HCT116 (cell line): ENCODE data around the gene LAPTM4A. TPM values are rescaled to one million over a fixed set of nuclear protein-coding genes. Genes with fewer than 3 reads are reported as not detected.

Source experiments
- ATAC-seq: fragments of 200-7000 bp; cut with Tn5 transposase; 2 replicates; pipeline ENCODE4 v1.9.1; 2020; ENCODE audit warnings: mild to moderate bottlenecking, moderate library complexity
- BruUV-seq: library from RNA; stranded (reverse); fragments of 400-500 nt; replicated peaks from 2 replicates; lab custom pipeline; 2021; lab: Mats Ljungman, UMichigan
- CTCF ChIA-PET: fragments of 300-600 bp; sonication (Branson Sonifier 250); formaldehyde crosslinking; loops from one replicate; lab custom pipeline; 2021; ENCODE audit warnings: antibody characterized with exemption; lab: Charles Lee
- POLR2A ChIA-PET: fragments of 300-600, 350-600 bp; sonication (Branson Sonifier 250); formaldehyde crosslinking; loops from one replicate; lab custom pipeline; 2021; ENCODE audit warnings: antibody characterized with exemption; lab: Charles Lee
- RAD21 ChIA-PET, 2 experiments: fragments of 300-600 bp; sonication (Branson Sonifier 250); formaldehyde crosslinking; loops; one replicate each; lab custom pipeline; 2023; ENCODE audit warnings: low total read pairs in 2 of 2; ENCODE audit not compliant: uncharacterized antibody in 2 of 2, unreplicated experiment in 2 of 2, low non-redundant PET in 1 of 2; lab: Charles Lee
- DNase-seq: peaks from one replicate; pipeline ENCODE4 v3.0.0-alpha.2; 2010; ENCODE audit warnings: low read depth, low spot score
- H2AFZ ChIP-seq: fragments of 200-600 bp; shearing (Covaris generic), sonication (generic); 2 replicates; pipeline ENCODE4 v1.6.1; 2017; ENCODE audit warnings: low read depth, mixed run types, mixed read lengths, antibody characterized with exemption, low read length; ENCODE audit not compliant: poor library complexity, severe bottlenecking
- H3K27ac ChIP-seq: 2 replicates; pipeline ENCODE4 v1.5.1; 2012; ENCODE audit warnings: low read depth, low read length
- H3K27me3 ChIP-seq: fragments of 200-600 bp; sonication (generic); 2 replicates; pipeline ENCODE4 v1.6.1; 2016; ENCODE audit warnings: mixed run types, low read length, mixed read lengths; ENCODE audit not compliant: insufficient read depth
- H3K36me3 ChIP-seq, 2 experiments: fragments of 200-500 bp in 1 of 2; fragments of 200-600 bp in 1 of 2; sonication (Bioruptor generic) in 1 of 2; sonication (generic) in 1 of 2; 2 replicates each; pipeline versions ENCODE4 v1.5.1 to v1.6.1; 2014 to 2016; ENCODE audit warnings: low read length in 2 of 2, inconsistent platforms in 1 of 2, mixed read lengths in 1 of 2, mixed run types in 1 of 2; ENCODE audit not compliant: insufficient read depth in 2 of 2, control insufficient read depth in 1 of 2
- H3K4me1 ChIP-seq, 2 experiments: fragments of 200-600 bp in 1 of 2; sonication (generic) in 1 of 2; 2 replicates each; pipeline versions ENCODE4 v1.5.1 to v1.6.1; 2012 to 2017; ENCODE audit warnings: low read length in 2 of 2, inconsistent platforms in 1 of 2, mild to moderate bottlenecking in 1 of 2, mixed read lengths in 1 of 2, mixed run types in 1 of 2, moderate library complexity in 1 of 2; ENCODE audit not compliant: insufficient read depth in 2 of 2, control insufficient read depth in 1 of 2
- H3K4me2 ChIP-seq: fragments of 200-600 bp; sonication (generic); 2 replicates; pipeline ENCODE4 v1.6.1; 2017; ENCODE audit warnings: mixed run types, low read length, mixed read lengths
- H3K4me3 ChIP-seq, 2 experiments: fragments of 200-600 bp in 1 of 2; sonication (generic) in 1 of 2; replicated peaks in 1 of 2; 2 replicates each; pipeline ENCODE4 v1.5.1; 2011 to 2016; ENCODE audit warnings: low read length in 2 of 2, control low read depth in 1 of 2, low read depth in 1 of 2, mild to moderate bottlenecking in 1 of 2, mixed read lengths in 1 of 2, mixed run types in 1 of 2
- H3K79me2 ChIP-seq: fragments of 200-600 bp; sonication (generic); 2 replicates; pipeline ENCODE4 v1.6.1; 2017; ENCODE audit warnings: mild to moderate bottlenecking, mixed run types, low read length, moderate library complexity, mixed read lengths; ENCODE audit not compliant: insufficient read depth
- H3K9ac ChIP-seq: fragments of 200-600 bp; sonication (generic); 2 replicates; pipeline ENCODE4 v1.6.1; 2016; ENCODE audit warnings: low read length, mixed read lengths
- H3K9me2 ChIP-seq: fragments of 200-600 bp; sonication (generic), shearing (Covaris generic); 2 replicates; pipeline ENCODE4 v1.6.1; 2017; ENCODE audit warnings: mixed run types, mild to moderate bottlenecking, moderate library complexity; ENCODE audit not compliant: insufficient read depth
- H3K9me3 ChIP-seq, 2 experiments: fragments of 200-500 bp in 1 of 2; fragments of 200-600 bp in 1 of 2; sonication (Bioruptor generic) in 1 of 2; sonication (generic) in 1 of 2; 2 replicates each; pipeline ENCODE4 v1.6.1; 2014 to 2017; ENCODE audit warnings: low read length in 2 of 2, mixed read lengths in 2 of 2, inconsistent platforms in 1 of 2, low read depth in 1 of 2, mild to moderate bottlenecking in 1 of 2, mixed run types in 1 of 2, moderate library complexity in 1 of 2; ENCODE audit not compliant: control insufficient read depth in 1 of 2, insufficient read depth in 1 of 2
- H4K20me1 ChIP-seq: fragments of 200-600 bp; sonication (generic), shearing (Covaris generic); 2 replicates; pipeline ENCODE4 v1.6.1; 2017; ENCODE audit warnings: mixed run types, mild to moderate bottlenecking, moderate library complexity; ENCODE audit not compliant: insufficient read depth
- CBX3 ChIP-seq: IDR thresholded peaks from 2 replicates; pipeline ENCODE4 v1.6.1; 2012; ENCODE audit warnings: low read depth
- CEBPB ChIP-seq: IDR thresholded peaks from 2 replicates; pipeline ENCODE4 v1.6.1; 2012; ENCODE audit warnings: low read depth
- EGR1 ChIP-seq: IDR thresholded peaks from 2 replicates; pipeline ENCODE4 v1.6.1; 2012; ENCODE audit warnings: low read depth
- EZH2phosphoT487 ChIP-seq: fragments of 200-600 bp; IDR thresholded peaks from 2 replicates; pipeline ENCODE4 v1.6.1; 2018; ENCODE audit warnings: antibody characterized with exemption, borderline replicate concordance
- FOSL1 ChIP-seq: IDR thresholded peaks from 2 replicates; pipeline ENCODE4 v1.6.1; 2012; ENCODE audit warnings: low read depth
- JUND ChIP-seq: IDR thresholded peaks from 2 replicates; pipeline ENCODE4 v1.6.1; 2012
- POLR2AphosphoS5 ChIP-seq: IDR thresholded peaks from 2 replicates; pipeline ENCODE4 v1.6.1; 2011; ENCODE audit warnings: mild to moderate bottlenecking, low read depth, low read length, moderate library complexity
- RAD21 ChIP-seq: IDR thresholded peaks from 2 replicates; pipeline ENCODE4 v1.6.1; 2012; ENCODE audit warnings: low read depth, mild to moderate bottlenecking
- TCF7L2 ChIP-seq: IDR thresholded peaks from 2 replicates; pipeline ENCODE4 v1.7.0; 2011; ENCODE audit warnings: borderline replicate concordance, inconsistent platforms; ENCODE audit not compliant: insufficient read depth, insufficient read length; ENCODE audit errors: extremely low read depth
- YY1 ChIP-seq: IDR thresholded peaks from 2 replicates; pipeline ENCODE4 v1.6.1; 2011; ENCODE audit warnings: low read length, low read depth, moderate library complexity, mild to moderate bottlenecking; ENCODE audit not compliant: insufficient replicate concordance; ENCODE audit errors: extremely low read depth
- intact Hi-C: fragments of 100-400 bp; cut with micrococcal nuclease; formaldehyde crosslinking; loops from 2 replicates; pipeline ENCODE4 v1.10.0; 2022
- total RNA-seq: library from RNA; stranded (reverse); gene quantifications from one replicate; pipeline ENCODE4 v1.2.1, GENCODE V29; 2021; ENCODE audit not compliant: unreplicated experiment
- TF ChIP-seq, protein P1 (sequence below): IDR thresholded peaks from 2 replicates; pipeline ENCODE4 v1.6.1; 2012
- TF ChIP-seq, protein P2 (sequence below): IDR thresholded peaks from 2 replicates; pipeline ENCODE4 v1.6.1; 2012
- TF ChIP-seq, protein P3 (sequence below): IDR thresholded peaks from 2 replicates; pipeline ENCODE4 v1.6.1; 2011; ENCODE audit warnings: mild to moderate bottlenecking, low read length, moderate library complexity; ENCODE audit not compliant: insufficient replicate concordance; ENCODE audit errors: extremely low read depth
- TF ChIP-seq, protein P4 (sequence below), 3 experiments: fragments of 200-600 bp in 1 of 3; sonication (generic) in 1 of 3; IDR thresholded peaks in 2 of 3; conservative IDR thresholded peaks in 1 of 3; 2 replicates each; pipeline ENCODE4 v1.5.1; 2012 to 2017; ENCODE audit warnings: low read depth in 2 of 3, low read length in 2 of 3, antibody characterized with exemption in 1 of 3, borderline replicate concordance in 1 of 3, control low read depth in 1 of 3, mild to moderate bottlenecking in 1 of 3, mixed read lengths in 1 of 3, mixed run types in 1 of 3, moderate library complexity in 1 of 3; ENCODE audit not compliant: insufficient read depth in 1 of 3
- TF ChIP-seq, protein P5 (sequence below): IDR thresholded peaks from 2 replicates; pipeline ENCODE4 v1.6.1; 2012; ENCODE audit warnings: low read depth

Gene LAPTM4A
- total RNA-seq, 1 experiment from 2014 or later = 84.5 TPM

DNA sequence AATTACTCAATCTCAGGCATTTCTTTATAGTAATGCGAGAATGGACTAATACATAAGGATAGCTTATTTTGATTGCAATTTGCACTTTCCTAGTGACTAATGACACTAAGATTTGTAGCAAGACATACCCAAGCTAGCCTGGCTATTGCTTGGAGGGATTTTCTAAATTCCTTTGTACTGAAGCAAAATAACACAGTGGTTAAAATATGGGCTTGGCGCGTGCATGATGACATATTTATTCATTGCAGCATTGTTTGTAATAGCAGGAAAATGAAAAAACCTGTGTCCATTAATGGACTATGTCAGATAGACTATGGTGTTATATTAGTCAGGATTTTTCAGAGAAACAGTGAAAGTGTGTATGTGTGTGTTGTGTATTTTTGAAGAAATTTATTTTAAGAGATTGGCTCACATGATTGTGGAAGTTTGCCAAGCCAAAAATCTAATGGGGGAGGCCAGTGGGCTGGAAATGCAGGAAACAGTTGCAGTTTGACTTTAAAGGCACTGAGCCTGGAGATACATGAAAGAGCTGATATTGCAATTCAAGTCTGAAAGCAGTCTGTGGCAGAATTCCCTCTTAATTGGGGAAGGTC is 16.7 kb upstream of the LAPTM4A start:
- no peak overlapping the region for H3K27ac ChIP-seq
- BruUV-seq = no TSS peak
- no peaks in the 10 kb centered on the region for H3K9me2 ChIP-seq
- H3K4me3 ChIP-seq = no peak overlapping the region
- peaks cover 0 to 10% of the 10 kb centered on the region in 2 experiments; a peak in 3 of 4 replicates for H3K4me1 ChIP-seq
- intact Hi-C loops = no loop called here
- H3K4me2 ChIP-seq = no peak overlapping the region
- TF ChIP-seq, protein P1, sequence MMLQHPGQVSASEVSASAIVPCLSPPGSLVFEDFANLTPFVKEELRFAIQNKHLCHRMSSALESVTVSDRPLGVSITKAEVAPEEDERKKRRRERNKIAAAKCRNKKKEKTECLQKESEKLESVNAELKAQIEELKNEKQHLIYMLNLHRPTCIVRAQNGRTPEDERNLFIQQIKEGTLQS = no peak
- TF ChIP-seq, protein P2, sequence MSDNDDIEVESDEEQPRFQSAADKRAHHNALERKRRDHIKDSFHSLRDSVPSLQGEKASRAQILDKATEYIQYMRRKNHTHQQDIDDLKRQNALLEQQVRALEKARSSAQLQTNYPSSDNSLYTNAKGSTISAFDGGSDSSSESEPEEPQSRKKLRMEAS = no peak
- TF ChIP-seq, protein P3, sequence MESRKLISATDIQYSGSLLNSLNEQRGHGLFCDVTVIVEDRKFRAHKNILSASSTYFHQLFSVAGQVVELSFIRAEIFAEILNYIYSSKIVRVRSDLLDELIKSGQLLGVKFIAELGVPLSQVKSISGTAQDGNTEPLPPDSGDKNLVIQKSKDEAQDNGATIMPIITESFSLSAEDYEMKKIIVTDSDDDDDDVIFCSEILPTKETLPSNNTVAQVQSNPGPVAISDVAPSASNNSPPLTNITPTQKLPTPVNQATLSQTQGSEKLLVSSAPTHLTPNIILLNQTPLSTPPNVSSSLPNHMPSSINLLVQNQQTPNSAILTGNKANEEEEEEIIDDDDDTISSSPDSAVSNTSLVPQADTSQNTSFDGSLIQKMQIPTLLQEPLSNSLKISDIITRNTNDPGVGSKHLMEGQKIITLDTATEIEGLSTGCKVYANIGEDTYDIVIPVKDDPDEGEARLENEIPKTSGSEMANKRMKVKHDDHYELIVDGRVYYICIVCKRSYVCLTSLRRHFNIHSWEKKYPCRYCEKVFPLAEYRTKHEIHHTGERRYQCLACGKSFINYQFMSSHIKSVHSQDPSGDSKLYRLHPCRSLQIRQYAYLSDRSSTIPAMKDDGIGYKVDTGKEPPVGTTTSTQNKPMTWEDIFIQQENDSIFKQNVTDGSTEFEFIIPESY = no peak
- TF ChIP-seq EZH2phosphoT487 (no peak), TCF7L2 (no peak), CBX3 (no peak), FOSL1 (no peak), RAD21 (no peak), EGR1 (no peak), JUND (no peak), POLR2AphosphoS5 (no peak), YY1 (no peak), CEBPB (no peak)
- TF ChIP-seq, protein P4, sequence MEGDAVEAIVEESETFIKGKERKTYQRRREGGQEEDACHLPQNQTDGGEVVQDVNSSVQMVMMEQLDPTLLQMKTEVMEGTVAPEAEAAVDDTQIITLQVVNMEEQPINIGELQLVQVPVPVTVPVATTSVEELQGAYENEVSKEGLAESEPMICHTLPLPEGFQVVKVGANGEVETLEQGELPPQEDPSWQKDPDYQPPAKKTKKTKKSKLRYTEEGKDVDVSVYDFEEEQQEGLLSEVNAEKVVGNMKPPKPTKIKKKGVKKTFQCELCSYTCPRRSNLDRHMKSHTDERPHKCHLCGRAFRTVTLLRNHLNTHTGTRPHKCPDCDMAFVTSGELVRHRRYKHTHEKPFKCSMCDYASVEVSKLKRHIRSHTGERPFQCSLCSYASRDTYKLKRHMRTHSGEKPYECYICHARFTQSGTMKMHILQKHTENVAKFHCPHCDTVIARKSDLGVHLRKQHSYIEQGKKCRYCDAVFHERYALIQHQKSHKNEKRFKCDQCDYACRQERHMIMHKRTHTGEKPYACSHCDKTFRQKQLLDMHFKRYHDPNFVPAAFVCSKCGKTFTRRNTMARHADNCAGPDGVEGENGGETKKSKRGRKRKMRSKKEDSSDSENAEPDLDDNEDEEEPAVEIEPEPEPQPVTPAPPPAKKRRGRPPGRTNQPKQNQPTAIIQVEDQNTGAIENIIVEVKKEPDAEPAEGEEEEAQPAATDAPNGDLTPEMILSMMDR (IDR thresholded peaks at IDR 0.05 in 2 of 3, conservative IDR thresholded peaks at IDR 0.05 in 1 of 3; ENCODE audit: borderline replicate concordance in 1 of 3, insufficient read depth in 1 of 3, low read depth in 2 of 3, low read length in 2 of 3) = no peak
- TF ChIP-seq, protein P5, sequence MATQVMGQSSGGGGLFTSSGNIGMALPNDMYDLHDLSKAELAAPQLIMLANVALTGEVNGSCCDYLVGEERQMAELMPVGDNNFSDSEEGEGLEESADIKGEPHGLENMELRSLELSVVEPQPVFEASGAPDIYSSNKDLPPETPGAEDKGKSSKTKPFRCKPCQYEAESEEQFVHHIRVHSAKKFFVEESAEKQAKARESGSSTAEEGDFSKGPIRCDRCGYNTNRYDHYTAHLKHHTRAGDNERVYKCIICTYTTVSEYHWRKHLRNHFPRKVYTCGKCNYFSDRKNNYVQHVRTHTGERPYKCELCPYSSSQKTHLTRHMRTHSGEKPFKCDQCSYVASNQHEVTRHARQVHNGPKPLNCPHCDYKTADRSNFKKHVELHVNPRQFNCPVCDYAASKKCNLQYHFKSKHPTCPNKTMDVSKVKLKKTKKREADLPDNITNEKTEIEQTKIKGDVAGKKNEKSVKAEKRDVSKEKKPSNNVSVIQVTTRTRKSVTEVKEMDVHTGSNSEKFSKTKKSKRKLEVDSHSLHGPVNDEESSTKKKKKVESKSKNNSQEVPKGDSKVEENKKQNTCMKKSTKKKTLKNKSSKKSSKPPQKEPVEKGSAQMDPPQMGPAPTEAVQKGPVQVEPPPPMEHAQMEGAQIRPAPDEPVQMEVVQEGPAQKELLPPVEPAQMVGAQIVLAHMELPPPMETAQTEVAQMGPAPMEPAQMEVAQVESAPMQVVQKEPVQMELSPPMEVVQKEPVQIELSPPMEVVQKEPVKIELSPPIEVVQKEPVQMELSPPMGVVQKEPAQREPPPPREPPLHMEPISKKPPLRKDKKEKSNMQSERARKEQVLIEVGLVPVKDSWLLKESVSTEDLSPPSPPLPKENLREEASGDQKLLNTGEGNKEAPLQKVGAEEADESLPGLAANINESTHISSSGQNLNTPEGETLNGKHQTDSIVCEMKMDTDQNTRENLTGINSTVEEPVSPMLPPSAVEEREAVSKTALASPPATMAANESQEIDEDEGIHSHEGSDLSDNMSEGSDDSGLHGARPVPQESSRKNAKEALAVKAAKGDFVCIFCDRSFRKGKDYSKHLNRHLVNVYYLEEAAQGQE = no peak
- no peak for ATAC-seq
- H3K9ac ChIP-seq = no peak overlapping the region
- H3K79me2 ChIP-seq = no peaks in the 10 kb centered on the region
- CTCF ChIA-PET = no interaction called here
- H3K36me3 ChIP-seq = no peaks in the 10 kb centered on the region
- POLR2A ChIA-PET = no interaction called here
- H3K27me3 ChIP-seq = no peaks in the 10 kb centered on the region
- no peak for DNase-seq
- no peak overlapping the region for H2AFZ ChIP-seq
- RAD21 ChIA-PET = no interaction called here
- no peaks in the 10 kb centered on the region for H4K20me1 ChIP-seq
- H3K9me3 ChIP-seq = no peaks in the 10 kb centered on the region
